ENCODE measurements around the gene TEKT2.

- TF ChIP-seq GATA2 (IDR thresholded peaks at IDR 0.05; ENCODE audit: low read depth, low read length) (no peak), GATA3 (IDR thresholded peaks at IDR 0.05; ENCODE audit: low read depth, low read length) (no peak)
Measured at GRCh38 chr1:36118447-36119204, 34.7 kb downstream of the TEKT2 start.

Measured in SH-SY5Y (cell line).